Liver (tissue), 3 donors: ENCODE results near the gene DHPS.

Experiments used
- CTCF ChIP-seq: fragments of 150-350 bp; IDR thresholded peaks from 2 replicates; pipeline ENCODE4 v1.5.1; 2017; ENCODE audit warnings: improper control_type of control experiment, low read depth, low read length; ENCODE audit not compliant: missing input control
- FOXA1 ChIP-seq: IDR thresholded peaks from 2 replicates; pipeline ENCODE4 v1.6.1; 2016; ENCODE audit warnings: antibody characterized with exemption
- MAX ChIP-seq: IDR thresholded peaks from 2 replicates; pipeline ENCODE4 v1.6.1; 2016; ENCODE audit warnings: antibody characterized with exemption
- RXRA ChIP-seq, 2 donors: IDR thresholded peaks; 2 replicates each; pipeline ENCODE4 v1.6.1; 2017 to 2018; ENCODE audit warnings: antibody characterized with exemption in 2 of 2, mild to moderate bottlenecking in 1 of 2
- donor health status: healthy.
- donor health status: healthy.

GRCh38 chr19:12706332-12706718 is 24.6 kb upstream of the DHPS start:
- no peak for TF ChIP-seq MAX
- TF ChIP-seq CTCF = no peak
- no peak for TF ChIP-seq RXRA (IDR thresholded peaks at IDR 0.05)
- TF ChIP-seq FOXA1 = no peak
